Activated gamma-delta T cell treated with Interleukin-2 at 50 U/mL for 16 hours (primary cell): ENCODE data around the gene ZBTB44.

ENCODE experiments used
- DNase-seq: peaks from one replicate; pipeline ENCODE4 v3.0.0-alpha.2; 2020

Gene ZBTB44

GRCh38 chr11:130213143-130213978 lies 101.4 kb downstream of the ZBTB44 start:
- DNase-seq, result peak; percentile 72

GRCh38 chr11:130212431-130212961 lies 102.2 kb downstream of the ZBTB44 start:
- no peak for DNase-seq

GRCh38 chr11:130211781-130212401 lies 102.8 kb downstream of the ZBTB44 start:
- no peak for DNase-seq

GRCh38 chr11:130211144-130211543 lies 103.6 kb downstream of the ZBTB44 start:
- DNase-seq, result no peak

GRCh38 chr11:130209954-130210854 lies 104.5 kb downstream of the ZBTB44 start:
- no peak for DNase-seq

GRCh38 chr11:130209128-130209932 lies 105.4 kb downstream of the ZBTB44 start:
- DNase-seq, result no peak

GRCh38 chr11:130208241-130209127 lies 106.2 kb downstream of the ZBTB44 start:
- DNase-seq, result no peak

- DNase-seq, result no peak
Observed at GRCh38 chr11:130206141-130206540, 108.6 kb downstream of the ZBTB44 start.

GRCh38 chr11:130204703-130205095 lies 110.0 kb downstream of the ZBTB44 start:
- no peak for DNase-seq

- DNase-seq, result no peak
Observed at GRCh38 chr11:130203766-130204702, 110.7 kb downstream of the ZBTB44 start.

- DNase-seq, result no peak
Observed at GRCh38 chr11:130202818-130203689, 111.7 kb downstream of the ZBTB44 start.

- DNase-seq, result no peak
Observed at GRCh38 chr11:130202009-130202817, 112.5 kb downstream of the ZBTB44 start.

- no peak for DNase-seq
Observed at GRCh38 chr11:130201026-130201425, 113.7 kb downstream of the ZBTB44 start.

GRCh38 chr11:130199792-130200191 lies 114.9 kb downstream of the ZBTB44 start:
- no peak for DNase-seq

GRCh38 chr11:130198964-130199363 lies 115.8 kb downstream of the ZBTB44 start:
- DNase-seq, result no peak

- DNase-seq, result no peak
Observed at GRCh38 chr11:130198292-130198691, 116.4 kb downstream of the ZBTB44 start.

- DNase-seq, result no peak
Observed at GRCh38 chr11:130197386-130198035, 117.2 kb downstream of the ZBTB44 start.
